ELR (cell line): ENCODE results near the gene UNCX.
"Not testable (repeated sequence)": the region's sequence is repeated elsewhere in the genome, so short reads cannot be mapped to it uniquely, and the experiment has no call there.

ENCODE experiments used
- DNase-seq: peaks from one replicate; pipeline ENCODE4 v3.0.0-alpha.2; 2015; ENCODE audit warnings: low read depth

Gene UNCX

DNA sequence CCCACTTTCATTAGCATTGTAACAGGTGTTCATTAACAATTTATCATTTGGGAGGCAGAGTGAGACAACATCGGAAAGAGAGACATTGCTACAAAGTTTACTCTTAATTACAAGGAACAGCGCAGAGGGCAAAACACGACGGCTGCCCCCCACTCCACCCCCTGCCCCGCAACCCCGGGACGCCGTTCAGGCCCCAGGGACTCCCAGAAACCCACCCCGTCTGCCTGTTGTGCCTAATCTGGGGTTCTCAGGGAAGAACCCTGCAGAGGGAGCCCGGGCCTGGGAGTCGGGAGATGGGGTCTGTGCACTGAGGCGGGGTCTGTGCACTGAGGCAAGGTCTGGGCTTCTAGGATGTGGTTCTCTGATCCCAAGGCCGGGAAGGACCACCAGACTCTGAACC, 25.2 kb downstream of the UNCX start:
- no peak for DNase-seq

GRCh38 chr7:1259621-1260243, 27.1 kb downstream of the UNCX start:
- no peak for DNase-seq

- DNase-seq: no peak
Observed at GRCh38 chr7:1260244-1260635, 27.6 kb downstream of the UNCX start.

- DNase-seq: not testable (repeated sequence)
Observed at GRCh38 chr7:1261036-1261435, 28.4 kb downstream of the UNCX start.

DNA sequence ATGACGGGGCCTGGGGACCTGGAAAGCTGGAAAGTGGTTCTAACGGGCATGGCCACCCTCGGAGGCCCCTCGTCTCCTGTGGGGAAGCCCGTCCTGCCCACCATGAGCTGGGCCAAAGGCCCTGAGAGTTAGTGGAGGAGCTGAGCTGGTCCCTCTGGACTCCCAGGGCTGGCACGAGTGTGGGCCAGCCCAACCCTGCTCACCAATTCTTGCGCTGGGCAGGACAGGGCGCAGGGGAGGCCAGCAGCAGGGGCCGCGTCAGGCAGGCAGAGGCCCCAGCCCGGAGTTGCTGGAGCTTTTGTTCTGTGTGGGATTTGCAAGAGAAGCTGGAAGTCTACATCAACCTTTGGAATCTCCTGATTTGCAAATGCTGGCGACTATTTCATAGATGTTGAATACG, 29.8 kb downstream of the UNCX start:
- no peak for DNase-seq

- no peak for DNase-seq
Observed at GRCh38 chr7:1263391-1263951, 30.8 kb downstream of the UNCX start.

GRCh38 chr7:1264345-1265280, 31.9 kb downstream of the UNCX start:
- no peak for DNase-seq

DNA sequence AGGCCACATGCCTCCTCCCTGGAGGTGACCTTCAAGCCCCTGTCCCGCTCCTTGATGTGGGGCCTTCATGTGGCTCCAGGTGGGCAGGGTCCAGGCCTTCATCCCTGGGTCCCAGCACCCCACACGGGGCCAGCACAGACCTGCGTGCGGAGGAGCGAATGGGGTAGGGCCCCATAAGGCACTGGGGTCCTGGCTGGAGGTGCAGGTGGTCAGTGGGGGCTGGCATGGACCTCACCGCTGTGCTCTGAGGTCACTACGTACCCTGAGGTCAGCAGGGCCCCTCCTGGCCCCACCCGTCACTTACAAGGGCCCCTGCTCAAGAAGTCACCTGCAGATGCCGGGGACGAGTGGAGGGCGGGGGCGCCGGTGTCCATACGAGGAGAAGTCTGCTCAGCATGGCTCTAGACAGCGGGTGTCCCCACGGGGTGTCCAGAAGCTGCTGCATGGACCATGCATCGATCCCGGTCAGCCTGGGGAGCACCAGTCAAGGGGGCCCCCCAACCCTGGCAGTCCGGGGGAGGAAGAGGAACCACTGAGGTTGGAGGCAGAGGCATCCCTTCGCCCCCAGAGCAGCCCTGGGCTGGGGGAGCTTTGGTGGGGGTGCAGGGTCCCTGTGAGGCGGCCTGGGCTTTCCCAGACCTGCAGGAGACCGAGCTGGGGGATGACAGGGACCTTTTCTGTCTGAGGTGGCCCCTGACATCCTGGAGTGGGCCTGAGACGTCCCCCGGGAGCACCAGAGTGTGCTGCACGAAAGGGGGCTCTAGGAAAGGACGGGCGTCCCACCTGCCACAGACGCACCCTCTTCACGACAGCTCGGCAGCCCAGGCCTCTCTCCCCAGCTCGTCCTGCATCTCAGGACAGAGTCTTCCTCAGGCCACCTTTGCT, 34.6 kb downstream of the UNCX start:
- DNase-seq: no peak

DNA sequence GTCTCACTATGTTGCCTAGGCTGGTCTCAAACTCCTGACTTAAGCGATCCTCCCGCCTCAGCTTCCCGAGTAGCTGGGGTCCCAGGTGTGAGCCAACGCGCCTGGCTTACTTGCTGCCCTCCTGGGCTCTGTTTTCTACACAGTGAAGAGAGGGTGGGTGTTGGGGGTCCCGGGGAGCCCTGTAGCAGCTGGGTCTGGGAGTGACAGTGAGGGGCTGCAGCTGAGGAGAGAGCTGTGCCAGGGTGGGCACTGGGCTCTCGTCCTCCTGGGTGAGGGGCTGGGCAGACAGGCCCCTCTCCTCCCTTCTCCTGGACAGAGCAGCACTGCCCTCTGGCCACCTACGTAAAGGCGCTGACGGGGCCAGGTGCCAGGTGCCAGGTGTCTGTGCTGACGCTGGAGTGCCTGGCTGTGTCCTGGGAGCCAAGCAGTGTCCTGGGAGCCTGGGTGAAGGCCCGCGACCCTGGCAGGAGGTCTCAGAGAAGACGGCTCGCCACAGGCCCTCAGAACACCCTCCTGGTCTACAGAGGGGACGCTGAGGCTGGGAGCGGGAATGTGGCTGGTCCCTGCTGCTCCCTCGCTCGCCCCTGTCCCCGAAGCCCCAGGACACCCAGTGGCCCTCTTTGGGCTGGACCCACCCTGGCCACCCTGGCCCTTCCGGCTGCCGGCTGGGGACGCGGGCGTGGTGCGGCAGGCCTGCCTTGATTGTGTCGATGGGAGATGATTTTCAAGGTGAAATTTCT, 35.6 kb downstream of the UNCX start:
- no peak for DNase-seq

GRCh38 chr7:1268866-1269265, 36.2 kb downstream of the UNCX start:
- DNase-seq: no peak

DNA sequence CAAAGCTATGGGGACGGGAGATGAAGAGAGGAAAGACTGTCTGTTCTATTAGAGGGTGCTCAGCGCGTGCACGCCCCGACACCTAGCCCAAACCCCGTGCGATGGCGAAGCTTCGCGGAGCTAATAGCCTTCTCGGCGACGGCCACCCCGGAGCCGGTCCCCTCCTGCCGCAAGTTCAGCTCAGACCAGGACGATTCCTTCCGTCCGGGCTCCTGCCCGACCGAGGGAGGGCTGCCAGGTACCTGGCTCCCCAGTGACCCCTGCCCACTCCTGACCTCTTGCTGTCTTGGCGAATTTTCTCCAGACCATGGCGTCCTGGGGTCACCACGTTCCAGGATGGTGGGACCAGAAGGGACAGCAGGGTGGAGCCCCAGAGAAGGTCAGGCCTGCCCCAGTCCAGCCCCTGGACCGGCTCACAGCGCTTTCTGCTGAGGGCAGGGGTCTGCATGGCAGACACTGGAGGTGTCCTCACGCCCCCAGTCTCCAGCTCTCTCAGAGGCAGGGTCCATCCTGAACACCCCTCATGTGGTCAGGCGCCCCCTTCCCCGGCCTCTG, 36.7 kb downstream of the UNCX start:
- no peak for DNase-seq

- no peak for DNase-seq
Observed at GRCh38 chr7:1270181-1270580, 37.5 kb downstream of the UNCX start.

DNA sequence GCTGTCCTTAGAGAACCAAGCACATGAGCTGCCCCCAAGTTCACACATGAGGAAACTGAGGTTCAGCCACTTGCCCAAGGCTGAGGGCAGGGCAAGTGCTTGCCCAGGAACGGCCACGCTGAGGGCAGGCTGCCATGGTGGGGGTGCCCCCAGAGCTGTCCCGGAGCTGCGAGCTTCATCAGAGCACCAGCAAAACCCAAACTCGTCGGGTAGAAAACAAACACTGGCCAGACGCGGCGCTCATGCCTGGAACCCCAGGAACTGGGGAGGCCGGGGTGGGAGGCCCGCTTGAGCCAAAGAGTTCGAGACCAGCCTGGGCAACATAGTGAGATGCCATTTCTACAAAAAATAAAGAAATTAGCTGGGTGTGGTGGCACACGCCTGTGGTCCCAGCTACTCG, 38.4 kb downstream of the UNCX start:
- DNase-seq: no peak

DNA sequence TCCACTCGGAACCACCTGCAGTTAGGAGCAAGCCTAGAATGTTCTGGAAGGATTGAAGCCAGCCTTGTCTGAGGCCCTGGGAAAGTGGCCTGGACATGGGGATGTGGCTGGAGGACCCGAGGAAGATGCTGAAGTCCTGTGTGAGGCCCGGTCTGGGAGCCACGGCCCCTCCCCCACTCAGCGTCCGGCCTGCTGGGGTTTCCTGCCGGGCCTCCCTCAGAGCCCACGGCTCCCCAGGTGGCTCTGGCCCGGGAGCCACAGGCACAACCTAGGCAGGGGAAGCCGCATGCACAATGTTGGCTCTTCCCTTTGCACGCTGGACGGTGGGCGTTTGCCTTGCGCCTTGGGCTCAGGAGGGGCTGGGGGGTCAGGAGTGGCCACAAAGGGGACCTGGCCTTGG, 39.0 kb downstream of the UNCX start:
- DNase-seq: no peak

DNA sequence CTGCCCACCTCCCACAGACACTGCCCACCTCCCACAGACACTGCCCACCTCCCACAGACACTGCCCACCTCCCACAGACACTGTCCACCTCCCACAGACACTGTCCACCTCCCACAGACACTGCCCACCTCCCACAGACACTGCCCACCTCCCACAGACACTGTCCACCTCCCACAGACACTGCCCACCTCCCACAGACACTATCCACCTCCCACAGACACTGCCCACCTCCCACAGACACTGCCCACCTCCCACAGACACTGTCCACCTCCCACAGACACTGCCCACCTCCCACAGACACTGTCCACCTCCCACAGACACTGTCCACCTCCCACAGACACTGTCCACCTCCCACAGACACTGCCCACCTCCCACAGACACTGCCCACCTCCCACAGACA, 39.5 kb downstream of the UNCX start:
- not testable (repeated sequence) for DNase-seq

GRCh38 chr7:1274121-1274875, 41.6 kb downstream of the UNCX start:
- DNase-seq: no peak

DNA sequence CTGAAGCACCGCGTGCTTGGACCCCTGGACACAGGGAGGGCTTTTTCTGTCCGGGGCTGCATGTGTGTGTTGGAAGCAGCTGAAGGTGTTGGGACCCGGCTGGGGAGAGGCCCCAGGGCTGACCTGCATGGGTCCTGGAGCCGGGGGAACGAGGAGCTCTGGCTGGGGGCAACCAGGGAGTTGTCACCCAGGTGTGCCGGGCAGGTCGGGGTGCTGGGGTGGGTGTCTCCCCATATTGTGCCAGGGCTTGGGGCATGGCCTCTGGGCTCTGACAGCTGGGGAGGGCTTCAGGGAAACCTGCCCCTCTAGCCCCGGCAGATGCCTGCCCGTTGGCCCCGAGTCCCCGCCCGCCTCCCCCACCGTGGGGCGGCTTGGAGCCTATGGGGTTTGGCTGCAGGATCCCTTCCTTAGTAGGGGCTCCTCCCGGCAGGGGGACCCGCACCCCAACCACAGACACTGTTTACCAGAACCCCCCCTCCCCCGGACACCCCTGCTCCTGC, 42.3 kb downstream of the UNCX start:
- DNase-seq: no peak

- DNase-seq: no peak
Observed at GRCh38 chr7:1275451-1276381, 43.0 kb downstream of the UNCX start.

DNA sequence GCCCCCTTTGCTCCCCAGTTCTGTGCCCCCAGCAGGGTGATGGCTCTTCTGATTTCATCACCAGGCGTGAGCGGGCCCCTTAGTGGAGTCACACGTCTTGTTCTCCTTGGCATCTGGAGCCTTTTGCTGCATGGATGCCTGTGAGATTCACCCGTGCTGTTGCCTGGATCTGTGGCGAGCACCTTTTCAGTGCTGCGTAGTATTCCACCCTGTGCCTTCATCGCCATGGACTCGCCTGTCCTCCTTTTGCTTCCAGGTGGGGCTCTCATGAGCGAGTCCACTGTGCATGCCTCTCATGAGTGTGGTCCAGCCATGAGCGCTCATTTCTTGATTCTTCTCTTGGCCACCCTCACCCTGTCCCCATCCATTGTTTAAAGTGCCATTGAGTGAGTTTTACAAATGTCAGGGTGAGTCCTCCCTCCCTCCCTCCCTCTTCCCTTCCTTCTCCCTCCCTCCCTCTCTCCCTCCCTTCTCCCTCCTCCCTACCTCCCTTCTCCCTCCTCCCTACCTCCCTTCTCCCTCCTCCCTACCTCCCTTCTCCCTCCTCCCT, 44.0 kb downstream of the UNCX start:
- no peak for DNase-seq
